Coronary artery (tissue), 2 donors: Measurements from ENCODE around the gene SHC2.

Source experiments
- DNase-seq: peaks from one replicate; pipeline ENCODE4 v3.0.0-alpha.2; 2017; ENCODE audit warnings: low spot score
- H3K27ac ChIP-seq, 2 donors: fragments of 200-600 bp; sonication (generic); one replicate each; pipeline ENCODE4 v1.5.1; 2016 to 2019
- H3K4me3 ChIP-seq: fragments of 200-600 bp; sonication (generic); 2 replicates; pipeline ENCODE4 v1.5.1; 2016; ENCODE audit warnings: mild to moderate bottlenecking, moderate library complexity
- TF ChIP-seq, protein P1 (sequence below): fragments of 200-600 bp; sonication (generic); IDR thresholded peaks from one replicate; pipeline ENCODE4 v1.5.1; 2019; ENCODE audit warnings: antibody characterized with exemption

SHC2 gene

DNA sequence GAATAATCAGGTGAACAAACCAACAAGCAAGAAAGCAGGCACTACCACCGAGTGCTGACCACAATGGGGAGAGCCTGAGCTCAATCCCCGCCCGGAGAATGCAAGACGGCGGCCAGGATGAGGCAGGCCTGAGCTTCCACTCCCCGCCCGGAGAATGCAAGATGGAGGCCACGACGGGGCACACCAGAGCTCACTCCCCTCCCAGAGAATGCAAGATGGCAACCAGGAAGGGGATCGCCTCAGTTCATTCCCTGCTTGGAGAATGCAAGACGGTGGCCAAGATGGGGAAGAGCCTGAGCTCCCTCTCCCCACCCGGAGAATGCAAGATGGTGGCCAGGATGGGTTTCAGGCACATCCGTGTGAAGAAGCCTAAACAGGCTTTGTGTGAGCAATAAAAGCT, 91.6 kb downstream of the SHC2 start:
- no peak overlapping the region for H3K27ac ChIP-seq
- TF ChIP-seq, protein P1, sequence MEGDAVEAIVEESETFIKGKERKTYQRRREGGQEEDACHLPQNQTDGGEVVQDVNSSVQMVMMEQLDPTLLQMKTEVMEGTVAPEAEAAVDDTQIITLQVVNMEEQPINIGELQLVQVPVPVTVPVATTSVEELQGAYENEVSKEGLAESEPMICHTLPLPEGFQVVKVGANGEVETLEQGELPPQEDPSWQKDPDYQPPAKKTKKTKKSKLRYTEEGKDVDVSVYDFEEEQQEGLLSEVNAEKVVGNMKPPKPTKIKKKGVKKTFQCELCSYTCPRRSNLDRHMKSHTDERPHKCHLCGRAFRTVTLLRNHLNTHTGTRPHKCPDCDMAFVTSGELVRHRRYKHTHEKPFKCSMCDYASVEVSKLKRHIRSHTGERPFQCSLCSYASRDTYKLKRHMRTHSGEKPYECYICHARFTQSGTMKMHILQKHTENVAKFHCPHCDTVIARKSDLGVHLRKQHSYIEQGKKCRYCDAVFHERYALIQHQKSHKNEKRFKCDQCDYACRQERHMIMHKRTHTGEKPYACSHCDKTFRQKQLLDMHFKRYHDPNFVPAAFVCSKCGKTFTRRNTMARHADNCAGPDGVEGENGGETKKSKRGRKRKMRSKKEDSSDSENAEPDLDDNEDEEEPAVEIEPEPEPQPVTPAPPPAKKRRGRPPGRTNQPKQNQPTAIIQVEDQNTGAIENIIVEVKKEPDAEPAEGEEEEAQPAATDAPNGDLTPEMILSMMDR: no peak
- no peak overlapping the region for H3K4me3 ChIP-seq
- DNase-seq: peak; percentile 19

DNA sequence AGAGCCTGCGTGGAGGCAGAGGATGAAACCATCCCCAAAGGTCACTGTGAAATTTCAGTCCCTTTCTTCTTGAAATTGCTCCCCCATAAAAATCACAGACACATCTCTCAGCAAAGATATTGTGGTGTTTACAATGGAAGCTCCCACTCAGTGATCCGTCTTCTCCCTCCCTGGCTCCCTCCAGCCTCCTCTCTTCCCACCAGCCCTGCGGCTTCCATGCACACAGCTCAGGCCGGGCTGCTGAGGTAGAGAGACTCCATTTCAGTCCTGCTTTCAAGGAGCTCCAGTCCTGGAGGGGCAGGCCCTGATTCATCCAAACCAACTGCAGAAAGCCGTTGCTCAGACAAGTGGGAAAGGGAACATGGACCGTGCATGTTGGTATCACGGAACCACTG, 92.2 kb downstream of the SHC2 start:
- no peak overlapping the region for H3K27ac ChIP-seq
- DNase-seq: peak; percentile 36
- TF ChIP-seq, protein P1: no peak
- no peak overlapping the region for H3K4me3 ChIP-seq

- TF ChIP-seq, protein P1: no peak
- DNase-seq: no peak
- no peak overlapping the region for H3K27ac ChIP-seq
- H3K4me3 ChIP-seq: no peak overlapping the region
These were observed 92.7 kb downstream of the SHC2 start for GRCh38 chr19:367963-368629.

GRCh38 chr19:367561-367960, 93.3 kb downstream of the SHC2 start:
- no peak overlapping the region for H3K4me3 ChIP-seq
- DNase-seq: no peak
- no peak overlapping the region for H3K27ac ChIP-seq
- TF ChIP-seq, protein P1: no peak

DNA sequence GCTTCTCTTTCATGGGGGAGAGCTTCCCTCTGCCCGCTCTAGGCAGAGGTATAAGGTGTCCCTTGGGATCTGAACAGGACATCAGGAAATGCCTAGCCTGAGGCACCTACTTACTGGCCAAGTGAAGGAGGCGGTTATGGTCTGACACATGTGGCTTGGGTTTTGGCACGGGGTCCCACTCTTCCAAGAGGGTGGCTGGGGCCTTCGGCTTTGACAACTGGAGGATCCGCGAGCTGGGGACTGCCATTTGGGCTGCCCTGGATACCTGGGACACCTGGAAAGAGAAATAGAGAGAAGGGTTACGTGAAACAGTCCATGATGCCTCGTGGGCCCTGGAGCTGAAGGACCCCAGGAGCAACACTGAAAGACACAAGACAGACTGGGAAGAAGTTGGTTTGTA, 93.9 kb downstream of the SHC2 start:
- no peak overlapping the region for H3K4me3 ChIP-seq
- DNase-seq: peak; percentile 58
- TF ChIP-seq, protein P1: no peak
- no peak overlapping the region for H3K27ac ChIP-seq
